H1 (cell line): ENCODE results near the gene HOXC11. TPM values are rescaled to one million over a fixed set of nuclear protein-coding genes. Genes with fewer than 3 reads are reported as not detected.

ENCODE experiments used
- NANOG ChIP-seq: IDR thresholded peaks from 2 replicates; pipeline ENCODE4 v1.6.1; 2011; ENCODE audit warnings: low read length, low read depth, mild to moderate bottlenecking, inconsistent platforms; ENCODE audit not compliant: insufficient read depth, poor library complexity, severe bottlenecking
- PHF8 ChIP-seq: fragments of 200-600 bp; sonication (generic); conservative IDR thresholded peaks from 2 replicates; pipeline ENCODE4 v1.7.1; 2012; ENCODE audit warnings: low read depth, mild to moderate bottlenecking, inconsistent platforms, low read length, moderate library complexity
- SP2 ChIP-seq: IDR thresholded peaks from 2 replicates; pipeline ENCODE4 v1.6.1; 2012; ENCODE audit warnings: mild to moderate bottlenecking, low read length, inconsistent platforms
- polyA plus RNA-seq, 7 experiments: library from polyadenylated mRNA; depleted of rRNA in 3 of 7; stranded (reverse) in 5 of 7; unstranded in 2 of 7; fragments of >200 nt in 5 of 7; fragments of 200-250 nt in 2 of 7; gene quantifications; 1 replicate in 5 of 7; 2 replicates in 1 of 7; 4 replicates in 1 of 7; pipeline versions ENCODE4 v1.2.1 to v1.2.3, GENCODE V29; 2011 to 2013; ENCODE audit warnings: missing spikeins in 2 of 7, mixed read lengths in 2 of 7
- total RNA-seq: library from RNA; stranded (reverse); fragmentation: NEBNext Ultra II Directional; extraction: Animal tissue kit (Norgen Biotek cat#: 25700); gene quantifications from 2 replicates; pipeline ENCODE4 v1.2.1, GENCODE V29; 2021

Gene HOXC11
- total and polyA plus RNA-seq, 2 of the 8 experiments (the other 6 are each of a cell fraction or from before 2014, with no cell fraction given): not detected

- TF ChIP-seq NANOG (no peak), SP2 (no peak), PHF8 (no peak)
- TF ChIP-seq, all 59 proteins: peak for 2
These were observed 28.7 kb upstream of the HOXC11 start (continued) for GRCh38 chr12:53944209-53944608.
